ENCODE data around the gene MDH2.

Gene MDH2

DNA sequence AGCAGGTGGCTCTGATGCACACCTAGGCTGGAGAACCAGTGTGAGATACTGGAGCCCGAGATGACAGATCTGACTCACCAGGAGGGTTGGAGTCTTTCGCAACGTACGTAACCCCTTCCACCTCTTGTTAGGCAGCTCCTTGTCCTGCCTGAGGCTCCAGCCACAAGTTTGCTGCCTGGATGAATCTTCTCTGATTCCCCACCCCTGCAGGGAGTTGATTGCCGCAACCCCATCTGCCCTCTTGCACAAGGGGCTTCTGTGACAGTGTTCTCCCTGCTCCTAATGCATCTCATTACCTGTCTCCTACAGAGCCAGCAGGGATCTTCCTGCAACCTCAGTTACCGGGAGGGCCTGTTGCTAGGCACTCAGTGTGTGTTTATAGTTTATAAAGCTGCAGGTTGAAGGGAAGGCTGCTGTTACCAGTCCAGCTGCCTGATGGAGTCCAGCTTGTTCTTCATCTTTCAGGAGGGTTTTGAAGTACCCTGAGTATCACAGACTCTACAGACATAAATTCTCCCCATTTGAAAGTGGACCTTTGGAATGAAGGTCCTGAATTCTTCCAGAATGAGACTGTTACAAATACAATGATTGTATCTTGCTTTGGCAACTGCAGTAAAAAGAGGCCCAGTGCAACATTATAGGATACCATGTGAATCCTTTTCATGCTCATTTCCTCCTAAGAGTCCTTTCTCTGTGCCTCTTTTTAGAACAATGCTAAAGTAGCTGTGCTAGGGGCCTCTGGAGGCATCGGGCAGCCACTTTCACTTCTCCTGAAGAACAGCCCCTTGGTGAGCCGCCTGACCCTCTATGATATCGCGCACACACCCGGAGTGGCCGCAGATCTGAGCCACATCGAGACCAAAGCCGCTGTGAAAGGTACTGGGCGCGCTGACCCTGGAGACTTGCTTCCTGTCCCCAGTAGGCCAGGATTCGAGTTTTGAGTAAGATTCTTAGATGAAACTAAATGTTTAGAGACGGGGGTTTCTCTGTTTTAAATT is 6.5 kb downstream of the MDH2 start:
- no peaks in the 10 kb centered on the region for H3K9me2 ChIP-seq (replicated peaks; ENCODE audit: low read depth, low read length)
- H3K27me3 ChIP-seq (ENCODE audit: insufficient read depth, low read length, poor library complexity, severe bottlenecking), result no peaks in the 10 kb centered on the region
- no peak overlapping the region for H3K4me2 ChIP-seq (ENCODE audit: low read depth, low read length, poor library complexity, severe bottlenecking)
- peaks cover 53% of the 10 kb centered on the region for H3K79me2 ChIP-seq (ENCODE audit: insufficient read depth, low read length)
- TF ChIP-seq EZH2phosphoT487 (IDR thresholded peaks at IDR 0.05; ENCODE audit: borderline replicate concordance), result no peak
- TF ChIP-seq, protein P1, sequence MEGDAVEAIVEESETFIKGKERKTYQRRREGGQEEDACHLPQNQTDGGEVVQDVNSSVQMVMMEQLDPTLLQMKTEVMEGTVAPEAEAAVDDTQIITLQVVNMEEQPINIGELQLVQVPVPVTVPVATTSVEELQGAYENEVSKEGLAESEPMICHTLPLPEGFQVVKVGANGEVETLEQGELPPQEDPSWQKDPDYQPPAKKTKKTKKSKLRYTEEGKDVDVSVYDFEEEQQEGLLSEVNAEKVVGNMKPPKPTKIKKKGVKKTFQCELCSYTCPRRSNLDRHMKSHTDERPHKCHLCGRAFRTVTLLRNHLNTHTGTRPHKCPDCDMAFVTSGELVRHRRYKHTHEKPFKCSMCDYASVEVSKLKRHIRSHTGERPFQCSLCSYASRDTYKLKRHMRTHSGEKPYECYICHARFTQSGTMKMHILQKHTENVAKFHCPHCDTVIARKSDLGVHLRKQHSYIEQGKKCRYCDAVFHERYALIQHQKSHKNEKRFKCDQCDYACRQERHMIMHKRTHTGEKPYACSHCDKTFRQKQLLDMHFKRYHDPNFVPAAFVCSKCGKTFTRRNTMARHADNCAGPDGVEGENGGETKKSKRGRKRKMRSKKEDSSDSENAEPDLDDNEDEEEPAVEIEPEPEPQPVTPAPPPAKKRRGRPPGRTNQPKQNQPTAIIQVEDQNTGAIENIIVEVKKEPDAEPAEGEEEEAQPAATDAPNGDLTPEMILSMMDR (conservative IDR thresholded peaks at IDR 0.05; ENCODE audit: low read length), result no peak
- no peak overlapping the region for H2AFZ ChIP-seq (ENCODE audit: low read length)
- H3K4me1 ChIP-seq (ENCODE audit: insufficient read depth, low read length, poor library complexity, severe bottlenecking), result peaks cover 22% of the 10 kb centered on the region
- no peak overlapping the region for H3K9ac ChIP-seq (ENCODE audit: low read depth, low read length, poor library complexity, severe bottlenecking)
- H3K36me3 ChIP-seq (ENCODE audit: insufficient read depth, low read length), result peaks cover 26% of the 10 kb centered on the region; the same call in 1 of the 2 replicates
- no peak overlapping the region for H3K4me3 ChIP-seq (ENCODE audit: low read length, poor library complexity, severe bottlenecking)
- H3K9me3 ChIP-seq (ENCODE audit: insufficient read depth, low read depth, low read length), result no peaks in the 10 kb centered on the region
- peaks cover 25% of the 10 kb centered on the region for H4K20me1 ChIP-seq (ENCODE audit: insufficient read depth, low read length, poor library complexity, severe bottlenecking)
- no peaks in the 10 kb centered on the region for H3F3A ChIP-seq (ENCODE audit: low read depth)

DNA sequence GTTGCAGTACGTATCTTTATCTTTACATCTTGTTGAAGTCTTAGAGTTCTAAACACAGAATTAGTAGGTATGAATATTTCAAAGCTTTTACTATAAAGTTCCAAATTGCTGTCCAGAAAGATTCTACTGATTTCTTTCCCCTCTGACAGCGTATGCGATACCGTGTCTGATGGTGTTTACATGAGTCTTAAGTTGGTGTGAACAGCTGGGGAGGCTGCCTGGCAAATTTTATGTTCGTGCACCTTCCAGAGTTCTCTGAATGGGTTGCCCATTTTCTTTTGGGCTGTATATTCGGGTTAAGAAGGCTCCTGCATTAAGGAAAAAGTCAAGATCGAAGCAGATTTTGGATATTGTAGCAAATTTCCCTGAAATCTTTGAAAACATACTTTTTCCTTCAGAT is 8.3 kb downstream of the MDH2 start:
- no peak overlapping the region for H3K9ac ChIP-seq (ENCODE audit: low read depth, low read length, poor library complexity, severe bottlenecking)
- TF ChIP-seq EZH2phosphoT487 (IDR thresholded peaks at IDR 0.05; ENCODE audit: borderline replicate concordance), result no peak
- TF ChIP-seq, protein P1 (conservative IDR thresholded peaks at IDR 0.05; ENCODE audit: low read length), result no peak
- H3K79me2 ChIP-seq (ENCODE audit: insufficient read depth, low read length), result peaks cover 35% of the 10 kb centered on the region; the same call in 1 of the 2 replicates
- no peaks in the 10 kb centered on the region for H3K27me3 ChIP-seq (ENCODE audit: insufficient read depth, low read length, poor library complexity, severe bottlenecking)
- H3K9me3 ChIP-seq (ENCODE audit: insufficient read depth, low read depth, low read length), result no peaks in the 10 kb centered on the region
- peaks cover 17% of the 10 kb centered on the region for H4K20me1 ChIP-seq (ENCODE audit: insufficient read depth, low read length, poor library complexity, severe bottlenecking)
- peaks cover 6% of the 10 kb centered on the region for H3K4me1 ChIP-seq (ENCODE audit: insufficient read depth, low read length, poor library complexity, severe bottlenecking)
- no peaks in the 10 kb centered on the region for H3K9me2 ChIP-seq (replicated peaks; ENCODE audit: low read depth, low read length)
- peaks cover 45% of the 10 kb centered on the region; the same call in 1 of the 2 replicates for H3K36me3 ChIP-seq (ENCODE audit: insufficient read depth, low read length)
- no peak overlapping the region for H3K4me3 ChIP-seq (ENCODE audit: low read length, poor library complexity, severe bottlenecking)
- H3K4me2 ChIP-seq (ENCODE audit: low read depth, low read length, poor library complexity, severe bottlenecking), result no peak overlapping the region
- no peaks in the 10 kb centered on the region for H3F3A ChIP-seq (ENCODE audit: low read depth)
- H2AFZ ChIP-seq (ENCODE audit: low read length), result no peak overlapping the region

GRCh38 chr7:76057103-76057812 is 9.4 kb downstream of the MDH2 start:
- no peaks in the 10 kb centered on the region for H3F3A ChIP-seq (ENCODE audit: low read depth)
- no peaks in the 10 kb centered on the region for H3K9me3 ChIP-seq (ENCODE audit: insufficient read depth, low read depth, low read length)
- TF ChIP-seq, protein P1 (conservative IDR thresholded peaks at IDR 0.05; ENCODE audit: low read length), result no peak
- TF ChIP-seq EZH2phosphoT487 (IDR thresholded peaks at IDR 0.05; ENCODE audit: borderline replicate concordance), result no peak
- no peak overlapping the region for H2AFZ ChIP-seq (ENCODE audit: low read length)
- peaks cover 55% of the 10 kb centered on the region; the same call in 1 of the 2 replicates for H3K36me3 ChIP-seq (ENCODE audit: insufficient read depth, low read length)
- no peak overlapping the region for H3K9ac ChIP-seq (ENCODE audit: low read depth, low read length, poor library complexity, severe bottlenecking)
- no peaks in the 10 kb centered on the region for H3K4me1 ChIP-seq (ENCODE audit: insufficient read depth, low read length, poor library complexity, severe bottlenecking)
- H3K4me2 ChIP-seq (ENCODE audit: low read depth, low read length, poor library complexity, severe bottlenecking), result no peak overlapping the region
- H3K9me2 ChIP-seq (replicated peaks; ENCODE audit: low read depth, low read length), result no peaks in the 10 kb centered on the region
- H4K20me1 ChIP-seq (ENCODE audit: insufficient read depth, low read length, poor library complexity, severe bottlenecking), result peaks cover 11% of the 10 kb centered on the region
- no peaks in the 10 kb centered on the region for H3K27me3 ChIP-seq (ENCODE audit: insufficient read depth, low read length, poor library complexity, severe bottlenecking)
- H3K4me3 ChIP-seq (ENCODE audit: low read length, poor library complexity, severe bottlenecking), result no peak overlapping the region
- peaks cover 26% of the 10 kb centered on the region; the same call in 1 of the 2 replicates for H3K79me2 ChIP-seq (ENCODE audit: insufficient read depth, low read length)

Measured in Loucy (cell line).